ENCODE results near the gene MAP4K2. TPM values are rescaled to one million over a fixed set of nuclear protein-coding genes. Genes with fewer than 3 reads are reported as not detected.

Gene MAP4K2
- total and polyA plus RNA-seq, 9 of the 15 experiments (the other 6 are each of a cell fraction or from before 2014, with no cell fraction given), result 0.13 to 14.5 (median 7.3) TPM

DNA sequence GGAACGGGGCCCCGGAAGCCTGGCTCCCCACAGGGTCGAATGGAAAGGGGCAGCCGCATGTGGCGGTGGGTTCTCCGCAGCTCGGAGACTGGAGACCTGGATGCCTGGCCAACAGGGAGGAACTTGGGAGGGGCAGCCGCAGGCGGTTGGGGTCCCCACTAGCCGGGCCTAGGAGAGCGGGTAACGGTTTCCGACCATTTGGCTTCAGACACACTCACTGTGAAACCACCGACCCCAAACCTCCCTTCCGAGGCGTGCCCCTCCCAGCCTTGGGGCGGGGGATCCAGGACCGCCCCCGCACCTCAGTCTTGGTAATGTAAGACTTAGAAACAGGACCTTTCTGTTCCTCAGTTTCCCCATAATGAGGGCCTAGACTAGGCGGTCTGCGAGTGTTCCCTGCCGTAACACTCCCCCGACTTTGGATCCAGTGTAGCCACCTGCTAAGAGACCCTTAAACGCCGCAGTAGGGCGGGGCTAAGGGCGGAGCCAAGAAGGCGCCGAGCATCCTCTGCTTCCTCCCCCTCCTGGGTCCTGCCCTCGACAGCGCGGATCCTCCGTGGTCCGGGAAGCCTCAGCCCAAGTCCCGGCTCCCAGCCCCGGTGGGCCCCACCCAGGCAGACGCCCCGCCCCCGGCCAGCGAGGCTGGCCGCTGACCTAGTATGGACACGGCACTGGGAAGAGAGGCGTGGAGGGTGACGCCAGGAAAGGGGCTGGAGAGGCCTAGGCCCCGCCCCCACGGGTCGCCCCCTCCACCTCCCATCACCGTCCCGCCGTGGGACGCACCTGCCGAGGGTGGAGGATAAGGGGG, 57.3 kb downstream of the MAP4K2 start (continued):
- TF ChIP-seq ZBTB11 (CRISPR knock-in tag; IDR thresholded peaks at IDR 0.05) (0 out of 6 replicates have a peak, but pooled peaks of 1 of the 3 experiments have one; percentile 15), ZNF140 (CRISPR knock-in tag; IDR thresholded peaks at IDR 0.05) (no peak), ARHGAP35 (IDR thresholded peaks at IDR 0.05; ENCODE audit: partially characterized antibody) (no peak), E2F4 (CRISPR knock-in tag; IDR thresholded peaks at IDR 0.05; ENCODE audit: low read depth) (no peak), RBM22 (IDR thresholded peaks at IDR 0.05; ENCODE audit: low read depth, low read length, poor library complexity, severe bottlenecking) (no peak), ZNF740 (CRISPR knock-in tag; IDR thresholded peaks at IDR 0.05) (0 out of 2 replicates have a peak, but pooled peaks have one; percentile 30), ZNF740 (tag; IDR thresholded peaks at IDR 0.05) (no peak), BCLAF1 (IDR thresholded peaks at IDR 0.05; ENCODE audit: borderline replicate concordance in 1 of 2, control insufficient read depth in 1 of 2, low read depth in 2 of 2, low read length in 1 of 2) (no peak), SNIP1 (IDR thresholded peaks at IDR 0.05; ENCODE audit: low read depth) (peak; percentile 78), GATAD2B (IDR thresholded peaks at IDR 0.05; ENCODE audit: borderline replicate concordance) (0 out of 2 replicates have a peak, but pooled peaks have one; percentile 20), UBTF (IDR thresholded peaks at IDR 0.05; ENCODE audit: borderline replicate concordance in 1 of 2, low read depth in 2 of 2, low read length in 2 of 2) (0 out of 4 replicates have a peak, but pooled peaks of 1 of the 2 experiments have one; percentile 17), SNRNP70 (optimal IDR thresholded peaks at IDR 0.05; ENCODE audit: low read depth, low read length) (no peak), MYNN (IDR thresholded peaks at IDR 0.05) (no peak), MYNN (CRISPR knock-in tag; IDR thresholded peaks at IDR 0.05) (no peak)

Measured in K562 (cell line).